Neural progenitor cell (in vitro differentiated cells): ENCODE data around the gene TNFRSF19. TPM values are rescaled to one million over a fixed set of nuclear protein-coding genes. Genes with fewer than 3 reads are reported as not detected.

Experiments
- DNase-seq: peaks from one replicate; pipeline ENCODE4 v3.0.0-alpha.2; 2016; ENCODE audit warnings: low spot score
- H2AFZ ChIP-seq: fragments of 200-600 bp; sonication (generic); replicated peaks from 2 replicates; pipeline ENCODE4 v1.6.1; 2016; ENCODE audit warnings: antibody characterized with exemption
- H3F3A ChIP-seq: fragments of 200-600 bp; sonication (generic); 2 replicates; pipeline ENCODE4 v1.6.1; 2016; ENCODE audit warnings: antibody characterized with exemption, low read depth
- H3K27ac ChIP-seq: fragments of 200-600 bp; sonication (generic); 2 replicates; pipeline ENCODE4 v1.5.1; 2016; ENCODE audit warnings: mild to moderate bottlenecking
- H3K27me3 ChIP-seq: fragments of 200-600 bp; sonication (generic); 2 replicates; pipeline ENCODE4 v1.6.1; 2016; ENCODE audit warnings: mild to moderate bottlenecking, moderate library complexity
- H3K36me3 ChIP-seq: fragments of 200-600 bp; sonication (generic); 2 replicates; pipeline ENCODE4 v1.5.1; 2016
- H3K4me1 ChIP-seq: fragments of 200-600 bp; sonication (generic); 2 replicates; pipeline ENCODE4 v1.6.1; 2016; ENCODE audit warnings: mixed run types
- H3K4me2 ChIP-seq: fragments of 200-600 bp; sonication (generic); 2 replicates; pipeline ENCODE4 v1.6.1; 2016
- H3K4me3 ChIP-seq: fragments of 200-600 bp; sonication (generic); 2 replicates; pipeline ENCODE4 v1.5.1; 2016
- H3K79me2 ChIP-seq: fragments of 200-600 bp; sonication (generic); 2 replicates; pipeline ENCODE4 v1.6.1; 2016; ENCODE audit warnings: low read depth
- H3K9ac ChIP-seq: fragments of 200-600 bp; sonication (generic); 2 replicates; pipeline ENCODE4 v1.6.1; 2016
- H3K9me3 ChIP-seq: fragments of 200-600 bp; sonication (generic); 2 replicates; pipeline ENCODE4 v1.5.1; 2016; ENCODE audit warnings: low read depth
- H4K20me1 ChIP-seq: fragments of 200-600 bp; sonication (generic); 2 replicates; pipeline ENCODE4 v1.6.1; 2016; ENCODE audit warnings: low read depth
- H3K27ac Mint-ChIP-seq: 3 replicates; pipeline ENCODE4 v1.8.0; 2021; ENCODE audit warnings: mixed read lengths
- H3K27me3 Mint-ChIP-seq: 2 replicates; pipeline ENCODE4 v1.8.0; 2022; ENCODE audit warnings: low read depth, mild to moderate bottlenecking, inconsistent platforms, moderate library complexity, mixed read lengths; ENCODE audit not compliant: insufficient read depth
- H3K36me3 Mint-ChIP-seq: 3 replicates; pipeline ENCODE4 v1.8.0; 2021; ENCODE audit warnings: mixed read lengths
- H3K4me1 Mint-ChIP-seq: 3 replicates; pipeline ENCODE4 v1.8.0; 2021; ENCODE audit warnings: mixed read lengths
- H3K4me3 Mint-ChIP-seq: 3 replicates; pipeline ENCODE4 v1.8.0; 2021; ENCODE audit warnings: mild to moderate bottlenecking, moderate library complexity, mixed read lengths
- H3K9me3 Mint-ChIP-seq: 3 replicates; pipeline ENCODE4 v1.8.0; 2020; ENCODE audit warnings: mixed read lengths
- CTCF ChIP-seq: fragments of 200-600 bp; sonication (generic); IDR thresholded peaks from 2 replicates; pipeline ENCODE4 v1.5.1; 2017; ENCODE audit warnings: antibody characterized with exemption, mild to moderate bottlenecking
- EZH2 ChIP-seq: fragments of 200-600 bp; sonication (generic); IDR thresholded peaks from 2 replicates; pipeline ENCODE4 v1.6.1; 2017; ENCODE audit warnings: antibody characterized with exemption, mild to moderate bottlenecking, moderate library complexity
- EZH2phosphoT487 ChIP-seq: fragments of 200-600 bp; sonication (generic); IDR thresholded peaks from 2 replicates; pipeline ENCODE4 v1.6.1; 2017; ENCODE audit warnings: antibody characterized with exemption
- total RNA-seq: library from RNA; depleted of rRNA; stranded (reverse); fragments of >200 nt; gene quantifications from 2 replicates; pipeline ENCODE4 v1.2.3, GENCODE V29; 2015; ENCODE audit warnings: low replicate concordance

TNFRSF19 gene
- total RNA-seq, 1 donor from 2014 or later = 31.7 TPM

GRCh38 chr13:23678795-23679194 lies 108.6 kb downstream of the TNFRSF19 start:
- Mint-ChIP-seq H3K4me1 (peaks cover 16% of the 10 kb centered on the region), H3K4me3 (no peak overlapping the region), H3K27ac (no peak overlapping the region), H3K9me3 (peaks cover 21% of the 10 kb centered on the region), H3K36me3 (peaks cover 18% of the 10 kb centered on the region), H3K27me3 (peaks cover 4% of the 10 kb centered on the region)
- no peak overlapping the region for H3K9ac ChIP-seq
- no peak for DNase-seq
- H3K9me3 ChIP-seq = peaks cover 5% of the 10 kb centered on the region
- no peak for TF ChIP-seq EZH2
- TF ChIP-seq EZH2phosphoT487 = no peak
- no peak for TF ChIP-seq CTCF
- no peak overlapping the region for H3K4me3 ChIP-seq
- no peaks in the 10 kb centered on the region for H3K27me3 ChIP-seq
- H4K20me1 ChIP-seq = no peaks in the 10 kb centered on the region
- H3K79me2 ChIP-seq = no peaks in the 10 kb centered on the region
- no peaks in the 10 kb centered on the region for H3K36me3 ChIP-seq
- H3K4me1 ChIP-seq = no peaks in the 10 kb centered on the region
- H3K27ac ChIP-seq = no peak overlapping the region
- H2AFZ ChIP-seq = no peak overlapping the region
- no peak overlapping the region for H3K4me2 ChIP-seq
- no peaks in the 10 kb centered on the region for H3F3A ChIP-seq

DNA sequence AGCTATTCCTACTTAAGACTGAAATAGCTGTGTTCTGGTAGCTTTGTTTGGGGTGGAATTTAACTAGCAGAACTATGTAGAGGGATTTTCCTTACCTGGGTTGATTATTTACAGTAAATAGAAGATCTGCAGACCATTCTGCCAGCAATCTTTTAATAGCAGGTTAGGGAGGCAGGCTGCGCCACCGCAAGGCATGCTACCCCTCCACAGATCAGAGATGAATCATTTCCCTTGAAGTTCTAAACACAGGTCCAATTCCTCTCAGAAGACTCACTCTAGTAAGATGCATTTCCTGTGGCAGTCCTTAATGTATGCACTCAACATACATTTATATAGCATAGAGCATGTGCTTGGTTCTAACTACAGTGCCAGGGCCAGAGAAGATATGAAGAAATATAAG lies 109.0 kb downstream of the TNFRSF19 start:
- peaks cover 4% of the 10 kb centered on the region for H3K27me3 Mint-ChIP-seq
- no peaks in the 10 kb centered on the region for H3K36me3 ChIP-seq
- H3K27ac Mint-ChIP-seq = no peak overlapping the region
- peaks cover 15% of the 10 kb centered on the region for H3K4me1 Mint-ChIP-seq
- H3K9ac ChIP-seq = no peak overlapping the region
- H4K20me1 ChIP-seq = no peaks in the 10 kb centered on the region
- H3K36me3 Mint-ChIP-seq = peaks cover 16% of the 10 kb centered on the region
- H3K4me1 ChIP-seq = no peaks in the 10 kb centered on the region
- no peak for DNase-seq
- H3K9me3 Mint-ChIP-seq = peaks cover 23% of the 10 kb centered on the region
- H3K79me2 ChIP-seq = no peaks in the 10 kb centered on the region
- TF ChIP-seq EZH2 = no peak
- TF ChIP-seq EZH2phosphoT487 = no peak
- no peak for TF ChIP-seq CTCF
- no peak overlapping the region for H3K27ac ChIP-seq
- no peak overlapping the region for H3K4me3 Mint-ChIP-seq
- no peak overlapping the region for H3K4me2 ChIP-seq
- H3F3A ChIP-seq = no peaks in the 10 kb centered on the region
- H2AFZ ChIP-seq = no peak overlapping the region
- H3K27me3 ChIP-seq = no peaks in the 10 kb centered on the region
- no peak overlapping the region for H3K4me3 ChIP-seq
- H3K9me3 ChIP-seq = peaks cover 9% of the 10 kb centered on the region

DNA sequence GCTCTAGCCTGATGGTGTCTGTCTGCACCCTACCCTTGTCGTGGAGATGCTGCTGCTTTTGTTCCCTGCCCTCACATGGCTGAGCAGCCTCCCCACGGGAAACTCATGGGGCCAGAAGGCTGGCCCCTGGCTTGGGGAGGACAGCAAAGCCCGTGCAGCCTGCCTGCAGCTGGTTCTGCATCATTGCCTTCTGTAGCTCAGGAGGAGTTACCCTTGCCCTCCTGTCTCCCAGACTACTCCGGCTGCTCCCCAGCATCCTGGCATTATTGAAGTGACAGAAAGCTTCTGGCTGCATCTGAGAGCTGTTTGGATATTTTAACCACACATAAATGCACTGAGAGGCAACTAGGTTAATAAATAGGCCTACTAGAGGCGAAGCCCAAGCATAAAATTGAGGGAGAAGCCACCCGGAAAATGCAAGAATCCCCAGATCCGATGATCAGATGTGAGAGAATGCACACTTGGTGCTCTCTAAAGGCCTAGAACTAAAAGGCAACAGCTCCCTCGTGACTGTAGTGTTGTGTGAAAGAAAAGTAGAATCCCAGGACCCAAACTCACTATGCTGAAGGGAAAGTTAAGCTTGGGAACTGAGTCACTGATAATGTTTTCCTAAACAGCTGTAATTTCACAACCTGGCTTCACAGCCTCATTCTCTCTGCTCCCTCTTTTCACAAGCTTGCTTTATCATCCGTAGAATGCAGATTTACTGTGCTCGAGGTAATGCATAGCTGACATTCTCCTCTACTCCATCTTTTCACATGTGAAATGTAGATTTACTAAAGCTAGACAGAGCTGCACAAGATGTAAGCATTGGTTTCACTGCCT lies 110.8 kb downstream of the TNFRSF19 start:
- H3K4me3 Mint-ChIP-seq = no peak overlapping the region
- DNase-seq = no peak
- peak overlapping the region; percentile 42 for H3K27ac Mint-ChIP-seq
- Histone ChIP-seq H3K4me3 (no peak overlapping the region), H3F3A (no peaks in the 10 kb centered on the region), H3K27me3 (no peaks in the 10 kb centered on the region), H3K36me3 (no peaks in the 10 kb centered on the region), H3K9ac (no peak overlapping the region), H3K4me1 (no peaks in the 10 kb centered on the region), H3K4me2 (no peak overlapping the region), H2AFZ (no peak overlapping the region), H3K27ac (no peak overlapping the region), H3K9me3 (peaks cover 20% of the 10 kb centered on the region), H4K20me1 (no peaks in the 10 kb centered on the region), H3K79me2 (no peaks in the 10 kb centered on the region)
- peaks cover 35% of the 10 kb centered on the region for H3K9me3 Mint-ChIP-seq
- H3K27me3 Mint-ChIP-seq = peaks cover 2% of the 10 kb centered on the region
- H3K4me1 Mint-ChIP-seq = peaks cover 15% of the 10 kb centered on the region
- TF ChIP-seq EZH2phosphoT487 (no peak), CTCF (no peak), EZH2 (no peak)
- H3K36me3 Mint-ChIP-seq = peaks cover 7% of the 10 kb centered on the region
